HCEC 1CT (cell line): ENCODE measurements around the gene HSF2.
"Not testable (repeated sequence)": the region's sequence is repeated elsewhere in the genome, so short reads cannot be mapped to it uniquely, and the experiment has no call there.

ENCODE experiments used
- DNase-seq: peaks from one replicate; pipeline ENCODE4 v3.0.0-alpha.2; 2017

The HSF2 gene

GRCh38 chr6:122458087-122458486 lies 58.6 kb downstream of the HSF2 start:
- DNase-seq, result no peak

GRCh38 chr6:122459240-122459639 lies 59.8 kb downstream of the HSF2 start:
- DNase-seq, result no peak

GRCh38 chr6:122459865-122460416 lies 60.5 kb downstream of the HSF2 start:
- DNase-seq, result not testable (repeated sequence)

GRCh38 chr6:122461885-122462284 lies 62.4 kb downstream of the HSF2 start:
- DNase-seq, result no peak

- peak; percentile 93 for DNase-seq
Observed at GRCh38 chr6:122471107-122472021, 71.9 kb downstream of the HSF2 start, which contains the start of gene SERINC1. Gene SERINC1 (minus strand): TSS chr6:122471807. CDS start chr6:122471737, 70 bp downstream.

- DNase-seq, result no peak
Observed at GRCh38 chr6:122472022-122472340, 72.5 kb downstream of the HSF2 start.

GRCh38 chr6:122476131-122476530 lies 76.7 kb downstream of the HSF2 start:
- DNase-seq, result peak; percentile 51

- no peak for DNase-seq
Observed at GRCh38 chr6:122482750-122483080, 83.3 kb downstream of the HSF2 start.
